ENCODE data around the gene PSMB11. TPM values are rescaled to one million over a fixed set of nuclear protein-coding genes. Genes with fewer than 3 reads are reported as not detected.
A peak's percentile ranks its signal among the peaks of the same experiment; 100 is the strongest.
"Not testable (repeated sequence)": the region's sequence is repeated elsewhere in the genome, so short reads cannot be mapped to it uniquely, and the experiment has no call there.

Gene PSMB11
- total RNA-seq, 2 experiments from 2014 or later, result not detected

GRCh38 chr14:23005451-23006187 is 36.4 kb upstream of the PSMB11 start:
- no peak for DNase-seq
- H3K27ac Mint-ChIP-seq, result peak overlapping the region; percentile 98
- H3K4me3 Mint-ChIP-seq, result peak overlapping the region; percentile 96
- peaks cover 36% of the 10 kb centered on the region for H3K4me1 Mint-ChIP-seq (ENCODE audit: low read depth)
- H3K36me3 Mint-ChIP-seq (ENCODE audit: low read depth), result peaks cover 4% of the 10 kb centered on the region
- no peaks in the 10 kb centered on the region for H3K9me3 Mint-ChIP-seq
- H3K27me3 Mint-ChIP-seq (ENCODE audit: low read depth), result no peaks in the 10 kb centered on the region
- CTCF ChIA-PET, result interaction anchor here (0.6 to 4.0 kb wide), 20 partner anchors 11 to 289 kb away, joined by 3 to 41 read pairs (median 5); partner anchors contain the start of genes AJUBA, CDH24 and PRMT5
- intact Hi-C loops (cut with micrococcal nuclease), result loop anchor here (2.0 to 10.0 kb wide), 4 partner anchors 49 to 1738 kb away; partner anchors contain the start of genes DCAF11, HAUS4, HNRNPC and NRL

- CTCF ChIA-PET, result interaction anchor here (0.6 to 4.0 kb wide), 25 partner anchors 11 to 422 kb away, joined by 3 to 41 read pairs (median 4); partner anchors contain the start of genes AJUBA, CDH24, LRP10 and PRMT5
- Mint-ChIP-seq H3K9me3 (no peaks in the 10 kb centered on the region), H3K4me1 (ENCODE audit: low read depth) (peaks cover 36% of the 10 kb centered on the region), H3K27me3 (ENCODE audit: low read depth) (no peaks in the 10 kb centered on the region), H3K4me3 (peak overlapping the region; percentile 96), H3K27ac (peak overlapping the region; percentile 98), H3K36me3 (ENCODE audit: low read depth) (peaks cover 4% of the 10 kb centered on the region)
- no peak for DNase-seq
- intact Hi-C loops (cut with micrococcal nuclease), result loop anchor here (2.0 to 10.0 kb wide), 4 partner anchors 49 to 1739 kb away; partner anchors contain the start of genes DCAF11, HAUS4, HNRNPC and NRL
Measured at GRCh38 chr14:23006188-23006534, 35.9 kb upstream of the PSMB11 start.

GRCh38 chr14:23006544-23007419 is 35.2 kb upstream of the PSMB11 start:
- H3K4me3 Mint-ChIP-seq, result peak overlapping the region; percentile 96
- peak overlapping the region; percentile 98 for H3K27ac Mint-ChIP-seq
- H3K4me1 Mint-ChIP-seq (ENCODE audit: low read depth), result peaks cover 36% of the 10 kb centered on the region
- CTCF ChIA-PET, result interaction anchor here (0.5 to 4.0 kb wide), 34 partner anchors 10 to 423 kb away, joined by 3 to 41 read pairs (median 4); partner anchors contain the start of genes AJUBA, CDH24, HAUS4 and LRP10
- peaks cover 4% of the 10 kb centered on the region for H3K36me3 Mint-ChIP-seq (ENCODE audit: low read depth)
- peak; percentile 99 for DNase-seq
- no peaks in the 10 kb centered on the region for H3K9me3 Mint-ChIP-seq
- H3K27me3 Mint-ChIP-seq (ENCODE audit: low read depth), result no peaks in the 10 kb centered on the region
- intact Hi-C loops (cut with micrococcal nuclease), result loop anchor here (1.0 to 10.0 kb wide), 13 partner anchors 19 to 1739 kb away; partner anchors contain the start of genes ACIN1, AJUBA, C14orf119 and CDH24

- Mint-ChIP-seq H3K4me1 (ENCODE audit: low read depth) (peaks cover 36% of the 10 kb centered on the region), H3K4me3 (peak overlapping the region; percentile 97), H3K9me3 (no peaks in the 10 kb centered on the region), H3K36me3 (ENCODE audit: low read depth) (peaks cover 4% of the 10 kb centered on the region), H3K27me3 (ENCODE audit: low read depth) (no peaks in the 10 kb centered on the region), H3K27ac (peak overlapping the region; percentile 98)
- CTCF ChIA-PET, result interaction anchor here (0.6 to 4.0 kb wide), 5 partner anchors 14 to 84 kb away, joined by 3 to 40 read pairs (median 4); no protein-coding TSS in a partner anchor
- intact Hi-C loops (cut with micrococcal nuclease), result loop anchor here (5.0 to 10.0 kb wide), 2 partner anchors 1106 to 1742 kb away; partner anchors contain the start of genes DCAF11, HNRNPC and NRL
- DNase-seq, result no peak
Measured at GRCh38 chr14:23008831-23009230, 33.2 kb upstream of the PSMB11 start.

GRCh38 chr14:23009483-23009938 is 32.5 kb upstream of the PSMB11 start:
- Mint-ChIP-seq H3K9me3 (no peaks in the 10 kb centered on the region), H3K4me1 (ENCODE audit: low read depth) (peaks cover 36% of the 10 kb centered on the region), H3K36me3 (ENCODE audit: low read depth) (peaks cover 4% of the 10 kb centered on the region), H3K4me3 (peak overlapping the region; percentile 97), H3K27ac (peak overlapping the region; percentile 98), H3K27me3 (ENCODE audit: low read depth) (no peaks in the 10 kb centered on the region)
- intact Hi-C loops (cut with micrococcal nuclease), result loop anchor here (5.0 to 10.0 kb wide), 2 partner anchors 1105 to 1742 kb away; partner anchors contain the start of genes DCAF11, HNRNPC and NRL
- DNase-seq, result no peak
- CTCF ChIA-PET, result interaction anchor here (4.0 kb wide), 2 partner anchors 23 to 59 kb away, joined by 22 to 40 read pairs; no protein-coding TSS in a partner anchor

GRCh38 chr14:23009939-23010726 is 31.9 kb upstream of the PSMB11 start, which contains the start of gene C14orf93:
Gene C14orf93 (minus strand): TSS chr14:23010143. CDS start chr14:22999023, 11,120 bp downstream.
- H3K4me3 Mint-ChIP-seq, result peak within 1 kb of the TSS; percentile 97
- DNase-seq, result peak; percentile 90
- no peaks in the 10 kb centered on the region for H3K27me3 Mint-ChIP-seq (ENCODE audit: low read depth)
- intact Hi-C loops (cut with micrococcal nuclease), result loop anchor here (5.0 to 10.0 kb wide), 2 partner anchors 1105 to 1743 kb away; partner anchors contain the start of genes DCAF11, HNRNPC and NRL
- peak within 1 kb of the TSS; percentile 98 for H3K27ac Mint-ChIP-seq
- CTCF ChIA-PET, result interaction anchor here (0.6 to 2.2 kb wide), 8 partner anchors 14 to 100 kb away, joined by 3 to 11 read pairs (median 4); partner anchors contain the start of gene PSMB5
- H3K36me3 Mint-ChIP-seq (ENCODE audit: low read depth), result peaks cover 4% of the 10 kb centered on the region
- no peaks in the 10 kb centered on the region for H3K9me3 Mint-ChIP-seq
- H3K4me1 Mint-ChIP-seq (ENCODE audit: low read depth), result peaks cover 32% of the 10 kb centered on the region

- Mint-ChIP-seq H3K9me3 (no peaks in the 10 kb centered on the region), H3K36me3 (ENCODE audit: low read depth) (no peaks in the 10 kb centered on the region), H3K4me3 (no peak overlapping the region), H3K4me1 (ENCODE audit: low read depth) (peaks cover 21% of the 10 kb centered on the region), H3K27me3 (ENCODE audit: low read depth) (no peaks in the 10 kb centered on the region), H3K27ac (no peak overlapping the region)
- no peak for DNase-seq
- CTCF ChIA-PET, result interaction anchor here (0.9 kb wide), 2 partner anchors 9 to 41 kb away, joined by 3 to 4 read pairs; no protein-coding TSS in a partner anchor
- intact Hi-C loops (cut with micrococcal nuclease), result no loop called here
Measured at GRCh38 chr14:23013054-23013748, 28.8 kb upstream of the PSMB11 start.

GRCh38 chr14:23013749-23014054 is 28.3 kb upstream of the PSMB11 start:
- H3K9me3 Mint-ChIP-seq; DNase-seq; H3K36me3 Mint-ChIP-seq (ENCODE audit: low read depth); H3K4me3 Mint-ChIP-seq; intact Hi-C loops (cut with micrococcal nuclease); H3K27me3 Mint-ChIP-seq (ENCODE audit: low read depth); H3K27ac Mint-ChIP-seq: not testable (repeated sequence)
- H3K4me1 Mint-ChIP-seq (ENCODE audit: low read depth), result peaks cover 16% of the 10 kb centered on the region
- CTCF ChIA-PET, result interaction anchor here (0.9 kb wide), 1 partner anchor 8 kb away, joined by 4 read pairs; no protein-coding TSS in a partner anchor

GRCh38 chr14:23015618-23016017 is 26.4 kb upstream of the PSMB11 start:
- H3K4me3 Mint-ChIP-seq, result peak overlapping the region; percentile 39
- intact Hi-C loops (cut with micrococcal nuclease), result no loop called here
- peaks cover 15% of the 10 kb centered on the region for H3K4me1 Mint-ChIP-seq (ENCODE audit: low read depth)
- no peaks in the 10 kb centered on the region for H3K36me3 Mint-ChIP-seq (ENCODE audit: low read depth)
- CTCF ChIA-PET, result interaction anchor here (0.7 to 2.5 kb wide), 5 partner anchors 9 to 52 kb away, joined by 3 to 8 read pairs (median 3); no protein-coding TSS in a partner anchor
- DNase-seq, result no peak
- H3K27me3 Mint-ChIP-seq (ENCODE audit: low read depth), result no peaks in the 10 kb centered on the region
- no peaks in the 10 kb centered on the region for H3K9me3 Mint-ChIP-seq
- peak overlapping the region; percentile 60 for H3K27ac Mint-ChIP-seq

GRCh38 chr14:23017091-23017490 is 24.9 kb upstream of the PSMB11 start:
- Mint-ChIP-seq H3K27ac (no peak overlapping the region), H3K36me3 (ENCODE audit: low read depth) (peaks cover 2% of the 10 kb centered on the region), H3K4me1 (ENCODE audit: low read depth) (peaks cover 30% of the 10 kb centered on the region), H3K27me3 (ENCODE audit: low read depth) (no peaks in the 10 kb centered on the region), H3K9me3 (no peaks in the 10 kb centered on the region), H3K4me3 (no peak overlapping the region)
- CTCF ChIA-PET, result interaction anchor here (0.6 to 1.6 kb wide), 4 partner anchors 10 to 43 kb away, joined by 3 to 8 read pairs (median 4); no protein-coding TSS in a partner anchor
- DNase-seq, result no peak
- intact Hi-C loops (cut with micrococcal nuclease), result no loop called here
